Measurements from ENCODE around the gene DLL3.
A peak's percentile ranks its signal among the peaks of the same experiment; 100 is the strongest.

DNA sequence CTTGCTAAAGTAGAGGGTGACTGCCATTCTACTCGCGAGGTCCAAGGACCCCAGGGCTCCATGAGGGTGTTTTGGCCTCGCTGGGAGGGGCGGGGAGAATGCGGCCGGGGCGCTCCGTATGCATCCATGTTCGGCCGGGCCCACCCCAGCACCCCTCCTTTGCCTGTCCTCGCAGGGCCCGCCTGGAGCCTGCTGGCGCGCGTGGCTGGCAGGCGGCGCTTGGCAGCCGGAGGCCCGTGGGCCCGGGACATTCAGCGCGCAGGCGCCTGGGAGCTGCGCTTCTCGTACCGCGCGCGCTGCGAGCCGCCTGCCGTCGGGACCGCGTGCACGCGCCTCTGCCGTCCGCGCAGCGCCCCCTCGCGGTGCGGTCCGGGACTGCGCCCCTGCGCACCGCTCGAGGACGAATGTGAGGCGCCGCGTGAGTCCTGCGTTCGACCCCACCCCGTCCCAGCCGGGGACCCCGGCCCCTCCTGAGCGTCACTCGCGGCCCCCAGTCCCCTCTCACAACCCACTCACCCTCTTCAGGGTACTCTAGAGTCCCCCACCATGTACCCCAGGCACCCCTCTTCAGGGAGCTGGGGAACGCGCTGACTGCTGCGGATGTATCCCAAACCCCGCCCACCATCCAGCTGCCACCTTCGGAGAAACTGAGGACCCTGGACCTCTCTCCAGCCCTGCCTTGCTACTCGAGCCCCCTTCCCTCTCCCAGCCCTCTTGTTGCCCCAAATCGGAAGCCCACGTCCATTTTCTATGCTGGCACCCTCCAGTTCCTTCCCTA, 4.1 kb downstream of the DLL3 start:
- TF ChIP-seq EP300 (IDR thresholded peaks at IDR 0.05; ENCODE audit: low read depth) = no peak
- TF ChIP-seq, protein P1, sequence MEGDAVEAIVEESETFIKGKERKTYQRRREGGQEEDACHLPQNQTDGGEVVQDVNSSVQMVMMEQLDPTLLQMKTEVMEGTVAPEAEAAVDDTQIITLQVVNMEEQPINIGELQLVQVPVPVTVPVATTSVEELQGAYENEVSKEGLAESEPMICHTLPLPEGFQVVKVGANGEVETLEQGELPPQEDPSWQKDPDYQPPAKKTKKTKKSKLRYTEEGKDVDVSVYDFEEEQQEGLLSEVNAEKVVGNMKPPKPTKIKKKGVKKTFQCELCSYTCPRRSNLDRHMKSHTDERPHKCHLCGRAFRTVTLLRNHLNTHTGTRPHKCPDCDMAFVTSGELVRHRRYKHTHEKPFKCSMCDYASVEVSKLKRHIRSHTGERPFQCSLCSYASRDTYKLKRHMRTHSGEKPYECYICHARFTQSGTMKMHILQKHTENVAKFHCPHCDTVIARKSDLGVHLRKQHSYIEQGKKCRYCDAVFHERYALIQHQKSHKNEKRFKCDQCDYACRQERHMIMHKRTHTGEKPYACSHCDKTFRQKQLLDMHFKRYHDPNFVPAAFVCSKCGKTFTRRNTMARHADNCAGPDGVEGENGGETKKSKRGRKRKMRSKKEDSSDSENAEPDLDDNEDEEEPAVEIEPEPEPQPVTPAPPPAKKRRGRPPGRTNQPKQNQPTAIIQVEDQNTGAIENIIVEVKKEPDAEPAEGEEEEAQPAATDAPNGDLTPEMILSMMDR (IDR thresholded peaks at IDR 0.05) = peak; percentile 38 to 86 (median 73)
